Measurements from ENCODE around the gene FOSL2.

GRCh38 chr2:28401411-28401810, 8.8 kb downstream of the FOSL2 start:
- no peak for TF ChIP-seq POLR2A (IDR thresholded peaks at IDR 0.05; ENCODE audit: low read length)
- no peak for TF ChIP-seq GATA1 (IDR thresholded peaks at IDR 0.05; ENCODE audit: low read depth, low read length)

Data from erythroblast (primary cell).